K562 (cell line): ENCODE measurements around the gene SHISAL1. TPM values are rescaled to one million over a fixed set of nuclear protein-coding genes. Genes with fewer than 3 reads are reported as not detected.

Experiments
- ATAC-seq: fragments of 200-7000 bp; cut with Tn5 transposase; 3 replicates; pipeline ENCODE4 v1.9.1; 2020; ENCODE audit warnings: moderate library complexity
- BruUV-seq: library from RNA; stranded (reverse); fragments of 400-500 nt; replicated peaks from 2 replicates; lab custom pipeline; 2021; lab: Mats Ljungman, UMichigan
- CTCF ChIA-PET: fragments of 300-600 bp; formaldehyde crosslinking; extraction: SDS; loops from one replicate; lab custom pipeline; 2021; ENCODE audit warnings: low intra/inter-chr PET ratio; lab: Yijun Ruan, JAX
- POLR2A ChIA-PET: fragments of 300-600, 350-650 bp; sonication (Branson Sonifier 250); formaldehyde crosslinking; extraction: SDS; loops from one replicate; lab custom pipeline; 2021; ENCODE audit warnings: antibody characterized with exemption, inconsistent platforms; lab: Yijun Ruan, JAX
- DNase-seq, 4 experiments: peaks; one replicate each; pipeline versions ENCODE4 v3.0.0 to v3.0.0-alpha.2; 2011 to 2018; ENCODE audit warnings: low spot score in 3 of 4, mixed read lengths in 3 of 4; ENCODE audit errors: extremely low read depth in 1 of 4
- FAIRE-seq: peaks from 2 replicates; lab custom pipeline; 2011; peaks lifted over from hg19 to GRCh38; lab: Jason Lieb, UNC
- H2AFZ ChIP-seq: 2 replicates; pipeline ENCODE4 v1.6.0; 2011; ENCODE audit warnings: low read depth, low read length, control low read depth, inconsistent platforms
- H3K27ac ChIP-seq: fragments of 200-600 bp; 3 replicates; pipeline ENCODE4 v1.8.0; 2011; ENCODE audit warnings: low read depth, mild to moderate bottlenecking, control low read depth, inconsistent platforms, low read length, moderate library complexity, mixed read lengths; ENCODE audit errors: extremely low read depth
- H3K27me3 ChIP-seq, 2 experiments: fragments of 300-600 bp in 1 of 2; 2 replicates in 1 of 2; 3 replicates in 1 of 2; pipeline versions ENCODE4 v1.6.0 to v1.8.0; 2011; ENCODE audit warnings: inconsistent platforms in 2 of 2, low read length in 2 of 2, mild to moderate bottlenecking in 1 of 2, mixed read lengths in 1 of 2, moderate library complexity in 1 of 2; ENCODE audit not compliant: control insufficient read depth in 2 of 2, insufficient read depth in 2 of 2
- H3K36me3 ChIP-seq: fragments of 300-600 bp; 3 replicates; pipeline ENCODE4 v1.8.0; 2011; ENCODE audit warnings: mild to moderate bottlenecking, low read length, inconsistent platforms; ENCODE audit not compliant: control insufficient read depth, insufficient read depth
- H3K4me1 ChIP-seq, 2 experiments: fragments of 200-600 bp in 1 of 2; replicated peaks in 1 of 2; 2 replicates in 1 of 2; 3 replicates in 1 of 2; pipeline versions ENCODE4 v1.5.1 to v1.8.0; 2011; ENCODE audit warnings: inconsistent platforms in 2 of 2, low read length in 2 of 2, mild to moderate bottlenecking in 1 of 2, mixed read lengths in 1 of 2, moderate library complexity in 1 of 2; ENCODE audit not compliant: control insufficient read depth in 2 of 2, insufficient read depth in 2 of 2
- H3K4me2 ChIP-seq: 2 replicates; pipeline ENCODE4 v1.6.1; 2011; ENCODE audit warnings: low read length, control low read depth, inconsistent platforms, mixed read lengths; ENCODE audit not compliant: insufficient read depth
- H3K4me3 ChIP-seq: fragments of 200-600 bp; sonication (generic), shearing (Covaris generic); 2 replicates; pipeline ENCODE4 v1.5.1; 2016; ENCODE audit warnings: control low read depth, inconsistent platforms
- H3K79me2 ChIP-seq: fragments of 200-600 bp; 3 replicates; pipeline ENCODE4 v1.8.0; 2011; ENCODE audit warnings: low read length, inconsistent platforms; ENCODE audit not compliant: control insufficient read depth, insufficient read depth
- H3K9ac ChIP-seq, 2 experiments: 2 replicates each; pipeline versions ENCODE4 v1.6.0 to v1.6.1; 2011; ENCODE audit warnings: low read depth in 2 of 2, low read length in 2 of 2, control low read depth in 1 of 2, inconsistent platforms in 1 of 2, mild to moderate bottlenecking in 1 of 2, mixed read lengths in 1 of 2; ENCODE audit not compliant: insufficient read depth in 1 of 2
- H3K9me1 ChIP-seq: one replicate; pipeline ENCODE4 v1.6.0; 2011; ENCODE audit warnings: inconsistent platforms, mild to moderate bottlenecking, low read length, moderate library complexity; ENCODE audit not compliant: control insufficient read depth, insufficient read depth
- H3K9me3 ChIP-seq: replicated peaks from 2 replicates; pipeline ENCODE4 v1.5.1; 2011; ENCODE audit warnings: low read depth, low read length, inconsistent platforms; ENCODE audit not compliant: control insufficient read depth, insufficient read depth
- H4K20me1 ChIP-seq: replicated peaks from 2 replicates; pipeline ENCODE4 v1.6.1; 2011; ENCODE audit warnings: low read length, inconsistent platforms, mixed read lengths; ENCODE audit not compliant: control insufficient read depth, insufficient read depth
- BMI1 ChIP-seq: fragments of 150-350 bp; IDR thresholded peaks from 2 replicates; pipeline ENCODE4 v1.6.1; 2014; ENCODE audit warnings: low read length
- COPS2 ChIP-seq: fragments of 450-650 bp; conservative IDR thresholded peaks from 2 replicates; pipeline ENCODE4 v1.6.1; 2016; ENCODE audit warnings: mild to moderate bottlenecking, moderate library complexity
- ELF2 ChIP-seq: fragments of 250-450 bp; sonication (Bioruptor Pico); IDR thresholded peaks from 2 replicates; pipeline ENCODE4 v1.5.0; 2021; ENCODE audit warnings: mild to moderate bottlenecking
- ERF ChIP-seq: fragments of 450-650 bp; formaldehyde crosslinking; IDR thresholded peaks from 2 replicates; pipeline ENCODE4 v1.4.0; 2020; ENCODE audit warnings: mild to moderate bottlenecking, mixed read lengths
- FOXM1 ChIP-seq, 2 experiments: fragments of 450-650 bp in 1 of 2; sonication (generic) in 1 of 2; formaldehyde crosslinking in 1 of 2; IDR thresholded peaks; 2 replicates each; pipeline versions ENCODE4 v1.6.1 to v1.9.0; 2017 to 2022; ENCODE audit warnings: low read depth in 2 of 2, mild to moderate bottlenecking in 2 of 2, missing genetic modification reagents in 1 of 2, moderate library complexity in 1 of 2
- HDAC2 ChIP-seq: fragments of 450-650 bp; IDR thresholded peaks from 2 replicates; pipeline ENCODE4 v1.6.1; 2016; ENCODE audit warnings: mild to moderate bottlenecking
- MAFF ChIP-seq: IDR thresholded peaks from 2 replicates; pipeline ENCODE4 v1.6.1; 2012; ENCODE audit warnings: low read length, improper control_type of control experiment
- PYGO2 ChIP-seq: fragments of 450-650 bp; IDR thresholded peaks from 2 replicates; pipeline ENCODE4 v1.6.1; 2016; ENCODE audit warnings: mild to moderate bottlenecking, missing genetic modification characterization, moderate library complexity, missing compliant biosample characterization
- RBM22 ChIP-seq: fragments of 200-400 bp; formaldehyde crosslinking; IDR thresholded peaks from 2 replicates; pipeline ENCODE4 v1.6.1; 2018; ENCODE audit warnings: low read length, low read depth; ENCODE audit not compliant: poor library complexity, severe bottlenecking
- SRSF3 ChIP-seq: fragments of 200-400 bp; formaldehyde crosslinking; IDR thresholded peaks from 2 replicates; pipeline ENCODE4 v1.6.1; 2016; ENCODE audit warnings: mild to moderate bottlenecking, low read length, moderate library complexity; ENCODE audit not compliant: insufficient read depth
- TRIM28 ChIP-seq: fragments of 450-650 bp; IDR thresholded peaks from 2 replicates; pipeline ENCODE4 v1.6.1; 2017
- ZKSCAN8 ChIP-seq: fragments of 200-800 bp; sonication (Bioruptor generic); IDR thresholded peaks from 2 replicates; pipeline ENCODE4 v1.6.1; 2016; ENCODE audit warnings: missing genetic modification characterization, missing compliant biosample characterization
- ZSCAN32 ChIP-seq: fragments of 450-650 bp; formaldehyde crosslinking; IDR thresholded peaks from 2 replicates; pipeline ENCODE4 v1.4.0; 2020; ENCODE audit warnings: mild to moderate bottlenecking, moderate library complexity
- WGBS: fragments of 100-300 bp; shearing (Covaris generic); methylation state at CpG from one replicate; pipeline ENCODE4 v1.1.6; 2016; ENCODE audit warnings: low coverage, mixed read lengths; ENCODE audit not compliant: insufficient coverage; ENCODE audit errors: missing lambda C conversion rate; 5-methylcytosine and 5-hydroxymethylcytosine counted together
- in situ Hi-C: fragments of 300-500 bp; cut with MboI; formaldehyde crosslinking; loops from 4 replicates; pipeline ENCODE4 v1.15.0; 2018; ENCODE audit warnings: inconsistent platforms, mixed read lengths
- intact Hi-C: fragments of 100-400 bp; cut with micrococcal nuclease; formaldehyde crosslinking; loops from 2 replicates; pipeline ENCODE4 v1.14.2; 2022
- polyA plus RNA-seq, 8 experiments: library from polyadenylated mRNA; depleted of rRNA in 4 of 8; stranded (reverse) in 5 of 8; unstranded in 3 of 8; fragments of >200 nt; fragmentation: Nextera tagmentation in 2 of 8; fragmentation: Illumina TruSeq in 1 of 8; extraction: Ambion mirVana in 2 of 8; extraction: Trizol in 1 of 8; gene quantifications; 2 replicates each; pipeline versions ENCODE4 v1.2.1 to v1.2.3, GENCODE V29; 2011 to 2014; ENCODE audit warnings: inconsistent platforms in 1 of 8, missing spikeins in 1 of 8
- total RNA-seq, 7 experiments: library from RNA; depleted of rRNA in 6 of 7; stranded (reverse); fragments of >200 nt in 6 of 7; fragmentation: Illumina TruSeq in 2 of 7; extraction: Trizol in 2 of 7; gene quantifications; 2 replicates each; pipeline versions ENCODE4 v1.2.1 to v1.2.3, GENCODE V29; 2011 to 2021; ENCODE audit warnings: low replicate concordance in 1 of 7
- TF ChIP-seq, protein P1 (sequence below): sonication (generic); formaldehyde crosslinking; IDR thresholded peaks from 2 replicates; pipeline ENCODE4 v1.8.0; 2022; ENCODE audit warnings: mild to moderate bottlenecking, missing genetic modification reagents

Gene SHISAL1
- total and polyA plus RNA-seq, 9 of the 15 experiments (the other 6 are each of a cell fraction or from before 2014, with no cell fraction given): not detected

DNA sequence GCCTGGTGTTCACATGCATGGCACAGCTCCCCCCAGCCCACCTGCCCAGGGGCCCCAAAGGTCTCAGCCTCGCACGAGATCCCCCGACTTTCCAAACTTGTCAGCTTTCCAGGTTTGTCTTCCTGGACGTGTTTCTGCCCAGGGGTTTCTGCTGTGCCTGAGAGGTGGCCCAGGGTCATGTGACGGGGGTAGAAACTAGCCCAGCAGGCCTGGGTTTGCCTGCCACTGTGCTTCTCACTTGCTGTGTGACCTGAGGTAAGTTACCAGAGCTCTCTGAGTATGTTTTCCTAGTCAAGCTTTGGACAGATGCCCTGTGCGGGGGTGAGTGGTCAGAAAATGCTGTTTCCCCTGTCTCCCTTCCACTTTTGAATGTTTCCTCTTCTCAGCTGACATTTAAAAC is 38.3 kb upstream of the SHISAL1 start:
- ChIA-PET CTCF (no interaction called here), POLR2A (interaction anchor here (0.6 kb wide), 1 partner anchor 31 kb away, joined by 3 read pairs; no protein-coding TSS in a partner anchor)
- H3K9ac ChIP-seq: no peak overlapping the region
- ATAC-seq (no peak), FAIRE-seq (no peak), DNase-seq (no peak)
- no peaks in the 10 kb centered on the region for H3K36me3 ChIP-seq
- H3K79me2 ChIP-seq: no peaks in the 10 kb centered on the region
- no peak overlapping the region for H2AFZ ChIP-seq
- no peak overlapping the region for H3K4me2 ChIP-seq
- no peaks in the 10 kb centered on the region for H3K9me3 ChIP-seq
- intact Hi-C loops (no loop called here), in situ Hi-C loops (no loop called here)
- H3K9me1 ChIP-seq: no peaks in the 10 kb centered on the region
- no TSS peak for BruUV-seq
- peaks cover 0 to 5% of the 10 kb centered on the region in 2 experiments; a peak in 1 of 5 replicates for H3K27me3 ChIP-seq
- TF ChIP-seq PYGO2 (tag) (no peak), RBM22 (no peak), ELF2 (CRISPR knock-in tag) (no peak), ZKSCAN8 (CRISPR knock-in tag) (no peak), TRIM28 (no peak), ERF (no peak), BMI1 (no peak), MAFF (no peak), HDAC2 (no peak), COPS2 (no peak), ZSCAN32 (CRISPR knock-in tag) (no peak), SRSF3 (no peak), FOXM1 (IDR thresholded peaks at IDR 0.05; ENCODE audit: low read depth) (no peak), FOXM1 (CRISPR knock-in tag; IDR thresholded peaks at IDR 0.05; ENCODE audit: low read depth) (no peak)
- TF ChIP-seq, protein P1, sequence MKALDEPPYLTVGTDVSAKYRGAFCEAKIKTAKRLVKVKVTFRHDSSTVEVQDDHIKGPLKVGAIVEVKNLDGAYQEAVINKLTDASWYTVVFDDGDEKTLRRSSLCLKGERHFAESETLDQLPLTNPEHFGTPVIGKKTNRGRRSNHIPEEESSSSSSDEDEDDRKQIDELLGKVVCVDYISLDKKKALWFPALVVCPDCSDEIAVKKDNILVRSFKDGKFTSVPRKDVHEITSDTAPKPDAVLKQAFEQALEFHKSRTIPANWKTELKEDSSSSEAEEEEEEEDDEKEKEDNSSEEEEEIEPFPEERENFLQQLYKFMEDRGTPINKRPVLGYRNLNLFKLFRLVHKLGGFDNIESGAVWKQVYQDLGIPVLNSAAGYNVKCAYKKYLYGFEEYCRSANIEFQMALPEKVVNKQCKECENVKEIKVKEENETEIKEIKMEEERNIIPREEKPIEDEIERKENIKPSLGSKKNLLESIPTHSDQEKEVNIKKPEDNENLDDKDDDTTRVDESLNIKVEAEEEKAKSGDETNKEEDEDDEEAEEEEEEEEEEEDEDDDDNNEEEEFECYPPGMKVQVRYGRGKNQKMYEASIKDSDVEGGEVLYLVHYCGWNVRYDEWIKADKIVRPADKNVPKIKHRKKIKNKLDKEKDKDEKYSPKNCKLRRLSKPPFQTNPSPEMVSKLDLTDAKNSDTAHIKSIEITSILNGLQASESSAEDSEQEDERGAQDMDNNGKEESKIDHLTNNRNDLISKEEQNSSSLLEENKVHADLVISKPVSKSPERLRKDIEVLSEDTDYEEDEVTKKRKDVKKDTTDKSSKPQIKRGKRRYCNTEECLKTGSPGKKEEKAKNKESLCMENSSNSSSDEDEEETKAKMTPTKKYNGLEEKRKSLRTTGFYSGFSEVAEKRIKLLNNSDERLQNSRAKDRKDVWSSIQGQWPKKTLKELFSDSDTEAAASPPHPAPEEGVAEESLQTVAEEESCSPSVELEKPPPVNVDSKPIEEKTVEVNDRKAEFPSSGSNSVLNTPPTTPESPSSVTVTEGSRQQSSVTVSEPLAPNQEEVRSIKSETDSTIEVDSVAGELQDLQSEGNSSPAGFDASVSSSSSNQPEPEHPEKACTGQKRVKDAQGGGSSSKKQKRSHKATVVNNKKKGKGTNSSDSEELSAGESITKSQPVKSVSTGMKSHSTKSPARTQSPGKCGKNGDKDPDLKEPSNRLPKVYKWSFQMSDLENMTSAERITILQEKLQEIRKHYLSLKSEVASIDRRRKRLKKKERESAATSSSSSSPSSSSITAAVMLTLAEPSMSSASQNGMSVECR (CRISPR knock-in tag): no peak
- no peaks in the 10 kb centered on the region for H3K4me1 ChIP-seq
- no peak overlapping the region for H3K4me3 ChIP-seq
- no peaks in the 10 kb centered on the region for H4K20me1 ChIP-seq
- WGBS: 0% methylated on average over 5 of the region's 6 CpGs
- H3K27ac ChIP-seq: no peak overlapping the region
